Stimulated activated CD4-positive, alpha-beta T cell treated with anti-CD3 and anti-CD28 coated beads, Interleukin-2, amount 100 ng/mL, for 24 hours (primary cell): Measurements from ENCODE around the gene SBNO1.
"Not testable (repeated sequence)": the region's sequence is repeated elsewhere in the genome, so short reads cannot be mapped to it uniquely, and the experiment has no call there.

ENCODE experiments used
- DNase-seq, 2 donors: peaks; one replicate each; pipeline ENCODE4 v3.0.0-alpha.2; 2020

The SBNO1 gene

GRCh38 chr12:123337070-123337469 is 27.6 kb downstream of the SBNO1 start:
- DNase-seq = no peak

GRCh38 chr12:123336530-123336929 is 28.1 kb downstream of the SBNO1 start:
- DNase-seq = no peak

GRCh38 chr12:123335490-123335889 is 29.2 kb downstream of the SBNO1 start:
- no peak for DNase-seq

GRCh38 chr12:123329799-123330198 is 34.8 kb downstream of the SBNO1 start:
- no peak for DNase-seq

- DNase-seq = no peak
Measured at GRCh38 chr12:123319826-123320225, 44.8 kb downstream of the SBNO1 start.

- no peak for DNase-seq
Measured at GRCh38 chr12:123319273-123319672, 45.4 kb downstream of the SBNO1 start.

GRCh38 chr12:123313046-123313445 is 51.6 kb downstream of the SBNO1 start:
- not testable (repeated sequence) for DNase-seq

GRCh38 chr12:123306200-123306599 is 58.4 kb downstream of the SBNO1 start:
- no peak for DNase-seq

- DNase-seq = no peak
Measured at GRCh38 chr12:123305136-123305535, 59.5 kb downstream of the SBNO1 start.

GRCh38 chr12:123293178-123293760 is 71.4 kb downstream of the SBNO1 start:
- DNase-seq = no peak

- no peak for DNase-seq
Measured at GRCh38 chr12:123289911-123290310, 74.7 kb downstream of the SBNO1 start.

- DNase-seq = no peak
Measured at GRCh38 chr12:123288751-123289346, 75.8 kb downstream of the SBNO1 start.

GRCh38 chr12:123286652-123287373 is 77.8 kb downstream of the SBNO1 start:
- DNase-seq = no peak

- no peak for DNase-seq
Measured at GRCh38 chr12:123284669-123285068, 80.0 kb downstream of the SBNO1 start.

GRCh38 chr12:123283461-123283860 is 81.2 kb downstream of the SBNO1 start:
- DNase-seq = no peak

GRCh38 chr12:123282111-123282510 is 82.5 kb downstream of the SBNO1 start:
- no peak for DNase-seq

- DNase-seq = no peak
Measured at GRCh38 chr12:123280971-123281370, 83.7 kb downstream of the SBNO1 start.

GRCh38 chr12:123278101-123278627 is 86.5 kb downstream of the SBNO1 start:
- no peak for DNase-seq

GRCh38 chr12:123273166-123273565 is 91.5 kb downstream of the SBNO1 start:
- DNase-seq = no peak

GRCh38 chr12:123271001-123271668 is 93.5 kb downstream of the SBNO1 start:
- DNase-seq = peak; percentile 79 to 82

GRCh38 chr12:123270214-123271000 is 94.2 kb downstream of the SBNO1 start:
- DNase-seq = peak in 1 of 2 donors; percentile 32

- no peak for DNase-seq
Measured at GRCh38 chr12:123269896-123270213, 94.8 kb downstream of the SBNO1 start.

GRCh38 chr12:123269395-123269892 is 95.2 kb downstream of the SBNO1 start:
- DNase-seq = peak; percentile 32 to 45
